HepG2 (cell line): ENCODE measurements around the gene GJA9. TPM values are rescaled to one million over a fixed set of nuclear protein-coding genes. Genes with fewer than 3 reads are reported as not detected.
A peak's percentile ranks its signal among the peaks of the same experiment; 100 is the strongest.

ENCODE experiments used
- CREB1 ChIP-seq, 2 experiments: fragments of 450-650 bp in 1 of 2; IDR thresholded peaks; 2 replicates each; pipeline ENCODE4 v1.6.1; 2016 to 2017; ENCODE audit warnings: control low read depth in 1 of 2, mild to moderate bottlenecking in 1 of 2, missing compliant biosample characterization in 1 of 2, missing genetic modification characterization in 1 of 2
- HINFP ChIP-seq: sonication (generic); formaldehyde crosslinking; IDR thresholded peaks from 2 replicates; pipeline ENCODE4 v1.4.0; 2020; ENCODE audit warnings: low read depth, mild to moderate bottlenecking, missing genetic modification reagents
- HNF1B ChIP-seq: sonication (generic); formaldehyde crosslinking; IDR thresholded peaks from 2 replicates; pipeline ENCODE4 v1.5.1; 2020; ENCODE audit warnings: mild to moderate bottlenecking, moderate library complexity, missing genetic modification reagents
- IRF1 ChIP-seq: sonication (generic); formaldehyde crosslinking; IDR thresholded peaks from 2 replicates; pipeline ENCODE4 v1.4.0; 2020; ENCODE audit warnings: low read depth, mild to moderate bottlenecking, missing genetic modification reagents
- IRF9 ChIP-seq: sonication (generic); formaldehyde crosslinking; IDR thresholded peaks from 2 replicates; pipeline ENCODE4 v1.8.0; 2022; ENCODE audit warnings: missing genetic modification reagents, mild to moderate bottlenecking, borderline replicate concordance
- KDM5B ChIP-seq: sonication (generic); formaldehyde crosslinking; IDR thresholded peaks from 2 replicates; pipeline ENCODE4 v1.4.0; 2020; ENCODE audit warnings: missing genetic modification reagents, mild to moderate bottlenecking, borderline replicate concordance
- MBD4 ChIP-seq: IDR thresholded peaks from 2 replicates; pipeline ENCODE4 v1.6.1; 2012; ENCODE audit warnings: low read length, inconsistent platforms, borderline replicate concordance
- MEIS1 ChIP-seq: sonication (generic); formaldehyde crosslinking; IDR thresholded peaks from 2 replicates; pipeline ENCODE4 v1.9.0; 2021; ENCODE audit warnings: mild to moderate bottlenecking, missing genetic modification reagents, moderate library complexity, borderline replicate concordance
- NCOR1 ChIP-seq: fragments of 200-600 bp; sonication (generic); IDR thresholded peaks from 2 replicates; pipeline ENCODE4 v1.7.0; 2017; ENCODE audit warnings: antibody characterized with exemption, low read length, borderline replicate concordance
- NFIC ChIP-seq: IDR thresholded peaks from 2 replicates; pipeline ENCODE4 v1.6.1; 2012; ENCODE audit warnings: mild to moderate bottlenecking, low read length, inconsistent platforms
- NFKBIZ ChIP-seq: IDR thresholded peaks from 2 replicates; pipeline ENCODE4 v1.6.1; 2018; ENCODE audit warnings: missing genetic modification reagents, missing compliant biosample characterization
- PPARG ChIP-seq: conservative IDR thresholded peaks from 2 replicates; pipeline ENCODE4 v1.6.1; 2016; ENCODE audit warnings: missing biosample characterization, missing genetic modification reagents
- RXRA ChIP-seq: sonication (generic); formaldehyde crosslinking; IDR thresholded peaks from 2 replicates; pipeline ENCODE4 v1.5.1; 2020; ENCODE audit warnings: missing genetic modification reagents
- SETDB1 ChIP-seq: sonication (generic); formaldehyde crosslinking; IDR thresholded peaks from 2 replicates; pipeline ENCODE4 v1.5.1; 2020; ENCODE audit warnings: missing genetic modification reagents, mild to moderate bottlenecking, borderline replicate concordance
- SIX1 ChIP-seq: sonication (generic); formaldehyde crosslinking; IDR thresholded peaks from 2 replicates; pipeline ENCODE4 v1.4.0; 2020; ENCODE audit warnings: missing genetic modification reagents, borderline replicate concordance
- SRSF1 ChIP-seq: fragments of 200-400 bp; formaldehyde crosslinking; optimal IDR thresholded peaks from 2 replicates; pipeline ENCODE3; 2017; ENCODE audit warnings: mild to moderate bottlenecking, low read depth, low read length, moderate library complexity
- YEATS2 ChIP-seq: sonication (generic); formaldehyde crosslinking; IDR thresholded peaks from 2 replicates; pipeline ENCODE4 v1.4.0; 2020; ENCODE audit warnings: missing genetic modification reagents, borderline replicate concordance
- ZBTB42 ChIP-seq: sonication (generic); formaldehyde crosslinking; IDR thresholded peaks from 2 replicates; pipeline ENCODE4 v1.5.0; 2020; ENCODE audit warnings: mild to moderate bottlenecking, missing genetic modification reagents
- ZC3H13 ChIP-seq: sonication (generic); formaldehyde crosslinking; IDR thresholded peaks from 2 replicates; pipeline ENCODE4 v1.8.1; 2023; ENCODE audit warnings: mild to moderate bottlenecking, missing genetic modification reagents, moderate library complexity
- ZNF614 ChIP-seq: IDR thresholded peaks from 2 replicates; pipeline ENCODE4 v1.6.1; 2018; ENCODE audit warnings: missing biosample characterization, missing genetic modification reagents, inconsistent platforms, borderline replicate concordance
- ZNF660 ChIP-seq: sonication (generic); formaldehyde crosslinking; IDR thresholded peaks from 2 replicates; pipeline ENCODE4 v1.5.1; 2020; ENCODE audit warnings: mild to moderate bottlenecking, low read depth, missing genetic modification reagents, borderline replicate concordance
- polyA plus RNA-seq, 8 experiments: library from polyadenylated mRNA; depleted of rRNA in 3 of 8; stranded (reverse) in 7 of 8; unstranded in 1 of 8; fragments of >200 nt; fragmentation: Illumina TruSeq in 4 of 8; extraction: Trizol in 4 of 8; gene quantifications; 2 replicates each; pipeline versions ENCODE4 v1.2.1 to v1.2.3, GENCODE V29; 2011 to 2016; ENCODE audit warnings: low read depth in 4 of 8, missing spikeins in 1 of 8, mixed read lengths in 1 of 8; ENCODE audit not compliant: insufficient read depth in 1 of 8
- total RNA-seq, 5 experiments: library from RNA; depleted of rRNA; stranded (reverse); fragments of >200 nt; fragmentation: Illumina TruSeq; extraction: Trizol; gene quantifications; 2 replicates each; pipeline ENCODE4 v1.2.3, GENCODE V29; 2016; ENCODE audit warnings: low read depth in 1 of 5
- TF ChIP-seq, protein P1 (sequence below): sonication (generic); formaldehyde crosslinking; IDR thresholded peaks from 2 replicates; pipeline ENCODE4 v1.4.0; 2020; ENCODE audit warnings: missing genetic modification reagents

Gene GJA9
- total and polyA plus RNA-seq, 2 of the 13 experiments (the other 11 are each of a cell fraction or from before 2014, with no cell fraction given) = 0.08 to 0.13 TPM

DNA sequence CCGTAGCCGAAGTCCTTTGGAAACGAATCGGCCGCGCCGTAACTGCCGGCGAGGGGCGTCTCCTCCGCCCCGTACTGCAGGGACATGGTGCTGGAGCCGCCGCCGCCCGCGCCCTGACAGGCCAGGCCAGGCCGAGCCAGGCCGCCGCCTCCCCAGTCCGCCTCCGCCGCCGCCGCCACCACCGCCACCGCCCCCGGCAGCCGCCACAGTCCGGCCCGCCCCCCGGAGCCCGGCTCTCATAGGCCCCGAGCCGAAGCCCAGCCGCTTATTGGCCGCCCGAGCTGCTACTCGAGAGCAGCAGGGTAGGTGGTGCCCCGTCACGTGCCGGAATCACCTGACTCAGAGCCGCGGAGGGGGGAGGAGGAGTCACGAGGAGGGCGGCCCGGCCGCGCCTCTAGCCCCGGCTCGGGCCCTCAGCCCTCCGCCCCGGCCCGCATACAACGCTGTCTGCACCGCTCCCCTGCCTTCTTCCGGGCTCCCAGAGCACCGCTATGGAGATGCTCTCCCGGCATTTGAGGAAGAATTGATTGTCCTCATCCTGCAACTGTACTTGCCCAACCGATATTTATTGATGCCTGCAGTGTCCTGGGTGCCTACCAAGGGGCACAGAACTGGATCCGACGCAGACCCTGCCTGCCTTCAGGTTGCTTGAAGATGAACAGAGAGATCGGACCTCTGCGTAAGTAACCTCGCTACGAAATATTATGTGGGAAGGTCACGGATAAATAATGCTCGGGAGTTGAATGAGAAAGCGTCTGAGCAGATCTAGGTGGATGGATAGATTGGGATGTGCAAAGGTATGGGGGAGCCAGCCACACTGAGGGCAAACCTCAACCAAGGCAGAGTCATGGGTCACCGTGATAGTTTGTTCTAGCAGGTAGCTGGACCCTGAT is 21.6 kb downstream of the GJA9 start, which contains the start of gene RRAGC (continued):
- TF ChIP-seq HINFP (no peak), ZNF614 (peak; percentile 69; the same call in 1 of the 2 replicates), MBD4 (no peak), HNF1B (CRISPR knock-in tag) (peak; percentile 82), NFIC (no peak), RXRA (peak; percentile 56; the same call in 1 of the 2 replicates), SETDB1 (no peak), SRSF1 (no peak), IRF9 (CRISPR knock-in tag) (peak; percentile 72; the same call in 1 of the 2 replicates), ZNF660 (no peak), CREB1 (IDR thresholded peaks at IDR 0.05) (peak; percentile 64), CREB1 (CRISPR knock-in tag; IDR thresholded peaks at IDR 0.05) (peak; percentile 49; the same call in 1 of the 2 replicates), MEIS1 (CRISPR knock-in tag) (0 out of 2 replicates have a peak, but pooled peaks have one; percentile 21), PPARG (CRISPR knock-in tag) (no peak), KDM5B (CRISPR knock-in tag) (0 out of 2 replicates have a peak, but pooled peaks have one; percentile 54), NCOR1 (peak; percentile 37; the same call in 1 of the 2 replicates), SIX1 (CRISPR knock-in tag) (no peak), NFKBIZ (CRISPR knock-in tag) (no peak), ZC3H13 (CRISPR knock-in tag) (no peak), IRF1 (no peak), ZBTB42 (CRISPR knock-in tag) (no peak), YEATS2 (CRISPR knock-in tag) (peak; percentile 80)
- TF ChIP-seq, protein P1, sequence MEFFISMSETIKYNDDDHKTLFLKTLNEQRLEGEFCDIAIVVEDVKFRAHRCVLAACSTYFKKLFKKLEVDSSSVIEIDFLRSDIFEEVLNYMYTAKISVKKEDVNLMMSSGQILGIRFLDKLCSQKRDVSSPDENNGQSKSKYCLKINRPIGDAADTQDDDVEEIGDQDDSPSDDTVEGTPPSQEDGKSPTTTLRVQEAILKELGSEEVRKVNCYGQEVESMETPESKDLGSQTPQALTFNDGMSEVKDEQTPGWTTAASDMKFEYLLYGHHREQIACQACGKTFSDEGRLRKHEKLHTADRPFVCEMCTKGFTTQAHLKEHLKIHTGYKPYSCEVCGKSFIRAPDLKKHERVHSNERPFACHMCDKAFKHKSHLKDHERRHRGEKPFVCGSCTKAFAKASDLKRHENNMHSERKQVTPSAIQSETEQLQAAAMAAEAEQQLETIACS (CRISPR knock-in tag) = no peak; the same call in 1 of the 2 replicates
